Measurements from ENCODE around the gene DISC1.

DNA sequence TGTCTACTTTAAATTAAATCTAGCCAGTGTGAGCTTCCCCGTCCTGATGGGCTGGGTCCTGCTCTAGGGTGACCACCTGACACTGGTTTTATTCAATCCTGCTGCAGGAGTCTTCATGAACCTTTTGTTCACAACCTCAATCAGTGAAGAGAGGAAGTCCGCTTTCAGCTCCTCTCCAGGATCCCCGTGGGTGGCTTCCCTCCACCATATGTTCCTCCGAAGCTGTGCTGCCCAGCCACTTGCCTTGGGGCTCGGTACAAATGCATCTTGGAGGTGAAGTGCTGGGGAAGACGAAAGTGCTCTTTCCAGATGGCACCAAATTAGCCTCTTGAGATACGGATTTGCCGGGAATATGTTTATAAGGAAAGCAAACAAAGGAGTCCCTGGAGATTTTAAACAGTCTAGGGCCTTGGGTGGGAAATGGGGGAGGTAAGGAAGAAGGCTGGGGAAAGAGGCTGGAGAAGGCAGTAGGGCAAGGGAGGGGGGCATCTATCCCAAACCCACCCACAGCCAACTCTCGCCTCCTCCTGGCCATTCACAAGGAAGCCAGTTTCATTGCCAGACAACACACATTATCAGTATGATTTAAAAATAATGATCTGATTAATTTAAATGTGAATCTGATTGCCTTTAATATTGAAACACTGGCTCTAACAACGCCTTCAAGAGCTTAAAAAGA is 430.8 kb downstream of the DISC1 start:
- TF ChIP-seq EZH2 (IDR thresholded peaks at IDR 0.05; ENCODE audit: insufficient read depth, poor library complexity, severe bottlenecking) (no peak), EZH2phosphoT487 (IDR thresholded peaks at IDR 0.05; ENCODE audit: insufficient read depth, low read depth) (no peak)

Data from GM23248 (cell line).